ENCODE measurements around the gene CHRNE. TPM values are rescaled to one million over a fixed set of nuclear protein-coding genes. Genes with fewer than 3 reads are reported as not detected.

Gene CHRNE
- total and polyA plus RNA-seq, 2 of the 13 experiments (the other 11 are each of a cell fraction or from before 2014, with no cell fraction given) = 0.53 to 0.59 TPM

DNA sequence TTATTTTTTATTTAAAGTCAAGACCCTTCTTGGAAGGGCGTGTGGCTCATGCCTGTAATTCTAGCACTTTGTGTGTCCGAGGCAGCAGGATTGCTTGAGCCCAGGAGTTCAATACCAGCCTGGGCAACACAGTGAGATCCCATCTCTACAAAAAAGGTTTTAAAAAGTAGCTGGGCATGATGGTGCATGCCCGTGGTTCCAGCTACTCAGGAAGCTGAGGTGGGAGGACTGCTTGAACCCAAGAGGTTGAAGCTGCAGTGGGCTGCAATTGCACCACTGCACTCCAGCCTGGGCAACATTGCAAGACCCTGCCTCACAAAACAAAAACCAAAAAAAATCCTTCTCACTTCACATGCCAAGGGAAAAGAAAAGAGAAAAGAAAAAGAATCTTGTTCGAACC, 40.2 kb downstream of the CHRNE start:
- WGBS (ENCODE audit: low lambda C conversion rate) = 99% methylated on average over 4 of the region's 4 CpGs
- intact Hi-C loops (cut with micrococcal nuclease; ENCODE audit: unreplicated experiment) = no loop called here
- Histone ChIP-seq H3K9me3 (ENCODE audit: low read length) (no peaks in the 10 kb centered on the region), H3K4me2 (ENCODE audit: low read depth, low read length) (no peak overlapping the region), H3K4me3 (replicated peaks in 1 of 3; ENCODE audit: insufficient read depth in 1 of 3, low read depth in 2 of 3, low read length in 3 of 3) (no peak overlapping the region), H3K27me3 (ENCODE audit: control insufficient read depth in 1 of 2, insufficient read depth in 2 of 2, low read length in 2 of 2) (no peaks in the 10 kb centered on the region), H4K20me1 (ENCODE audit: insufficient read depth, low read length) (no peaks in the 10 kb centered on the region), H3K27ac (ENCODE audit: extremely low read length, insufficient read depth, low read length) (no peak overlapping the region), H3K9ac (ENCODE audit: insufficient read depth, low read depth, low read length) (no peak overlapping the region), H2AFZ (ENCODE audit: low read length) (no peak overlapping the region), H3K4me1 (ENCODE audit: insufficient read depth, low read length) (peaks cover 47% of the 10 kb centered on the region), H3K36me3 (replicated peaks in 1 of 2; ENCODE audit: control insufficient read depth in 1 of 2, insufficient read depth in 2 of 2, low read length in 2 of 2) (peaks cover 11 to 31% of the 10 kb centered on the region in 2 experiments), H3K79me2 (ENCODE audit: insufficient read depth, low read length) (peaks cover 40% of the 10 kb centered on the region)
- CTCF ChIA-PET (ENCODE audit: low intra/inter-chr PET ratio, low total read pairs) = no interaction called here
- FAIRE-seq (no peak), ATAC-seq (no peak), DNase-seq (ENCODE audit: low spot score) (no peak)
- in situ Hi-C loops (cut with HindIII; ENCODE audit: extremely low pct_ligation_motif_present, low pct_unique_long_range_greater_than_20kb) = no loop called here
- peak; percentile 87 for TF ChIP-seq ZNF121 (CRISPR knock-in tag; IDR thresholded peaks at IDR 0.05)
- TF ChIP-seq ISX (CRISPR knock-in tag; conservative IDR thresholded peaks at IDR 0.05) = no peak
- BruUV-seq (replicated peaks) = no TSS peak
- POLR2A ChIA-PET = interaction anchor here (2.1 kb wide), 1 partner anchor 73 kb away, joined by 9 read pairs; no protein-coding TSS in a partner anchor

GRCh38 chr17:4861052-4861451, 41.8 kb downstream of the CHRNE start:
- FAIRE-seq = no peak
- H3K79me2 ChIP-seq (ENCODE audit: insufficient read depth, low read length) = peaks cover 48% of the 10 kb centered on the region
- H4K20me1 ChIP-seq (ENCODE audit: insufficient read depth, low read length) = no peaks in the 10 kb centered on the region
- H3K36me3 ChIP-seq (replicated peaks in 1 of 2; ENCODE audit: control insufficient read depth in 1 of 2, insufficient read depth in 2 of 2, low read length in 2 of 2) = peaks cover 11 to 38% of the 10 kb centered on the region in 2 experiments
- H2AFZ ChIP-seq (ENCODE audit: low read length) = no peak overlapping the region
- in situ Hi-C loops (cut with HindIII; ENCODE audit: extremely low pct_ligation_motif_present, low pct_unique_long_range_greater_than_20kb) (no loop called here), intact Hi-C loops (cut with micrococcal nuclease; ENCODE audit: unreplicated experiment) (no loop called here)
- ChIA-PET POLR2A (interaction anchor here (0.7 to 2.1 kb wide), 3 partner anchors 65 to 83 kb away, joined by 3 to 9 read pairs (median 4); partner anchors contain the start of gene PSMB6), CTCF (ENCODE audit: low intra/inter-chr PET ratio, low total read pairs) (no interaction called here)
- H3K27ac ChIP-seq (ENCODE audit: extremely low read length, insufficient read depth, low read length) = no peak overlapping the region
- H3K9ac ChIP-seq (ENCODE audit: insufficient read depth, low read depth, low read length) = no peak overlapping the region
- no peaks in the 10 kb centered on the region for H3K27me3 ChIP-seq (ENCODE audit: control insufficient read depth in 1 of 2, insufficient read depth in 2 of 2, low read length in 2 of 2)
- H3K9me3 ChIP-seq (ENCODE audit: low read length) = no peaks in the 10 kb centered on the region
- no peak overlapping the region for H3K4me3 ChIP-seq (replicated peaks in 1 of 3; ENCODE audit: insufficient read depth in 1 of 3, low read depth in 2 of 3, low read length in 3 of 3)
- no TSS peak for BruUV-seq (replicated peaks)
- no peak for DNase-seq (ENCODE audit: low spot score)
- no peak for ATAC-seq
- peaks cover 59% of the 10 kb centered on the region for H3K4me1 ChIP-seq (ENCODE audit: insufficient read depth, low read length)
- TF ChIP-seq ARNT (IDR thresholded peaks at IDR 0.05) = no peak
- TF ChIP-seq SOX13 (IDR thresholded peaks at IDR 0.05) = no peak
- no peak for TF ChIP-seq SOX13 (CRISPR knock-in tag; conservative IDR thresholded peaks at IDR 0.05 in 1 of 2, IDR thresholded peaks at IDR 0.05 in 1 of 2)
- H3K4me2 ChIP-seq (ENCODE audit: low read depth, low read length) = no peak overlapping the region
- WGBS (ENCODE audit: low lambda C conversion rate) = 97% methylated on average over 16 of the region's 16 CpGs
